Tibial artery (tissue), 4 donors: ENCODE data around the gene UNC13B.

Experiments used
- DNase-seq, 2 donors: peaks; one replicate each; pipeline ENCODE4 v3.0.0-alpha.2; 2019
- H3K27ac ChIP-seq, 2 donors: fragments of 200-600 bp; sonication (generic) in 1 of 2; 1 replicate in 1 of 2; 2 replicates in 1 of 2; pipeline ENCODE4 v1.5.1; 2018 to 2019; ENCODE audit warnings: mild to moderate bottlenecking in 1 of 2
- H3K27me3 ChIP-seq, 2 donors: fragments of 200-600 bp; sonication (generic) in 1 of 2; one replicate each; pipeline versions ENCODE4 v1.5.1 to v1.6.0; 2016 to 2019
- H3K36me3 ChIP-seq, 3 donors: fragments of 200-600 bp; sonication (generic) in 2 of 3; one replicate each; pipeline ENCODE4 v1.5.1; 2016 to 2019; ENCODE audit warnings: mild to moderate bottlenecking in 2 of 3
- H3K4me1 ChIP-seq, 4 donors: fragments of 200-600 bp; sonication (generic) in 2 of 4; 1 replicate in 3 of 4; 2 replicates in 1 of 4; pipeline ENCODE4 v1.5.1; 2016 to 2019
- H3K4me3 ChIP-seq, 2 donors: fragments of 200-600 bp; sonication (generic) in 1 of 2; 1 replicate in 1 of 2; 2 replicates in 1 of 2; pipeline ENCODE4 v1.5.1; 2018 to 2019; ENCODE audit warnings: mild to moderate bottlenecking in 2 of 2
- H3K9me3 ChIP-seq, 3 donors: fragments of 200-600 bp; sonication (generic) in 1 of 3; one replicate each; pipeline ENCODE4 v1.5.1; 2016 to 2019
- intact Hi-C: fragments of 100-400 bp; cut with DNase I; formaldehyde crosslinking; loops from one replicate; pipeline ENCODE4 v1.15.0; 2023; ENCODE audit warnings: low total_unique reads
- TF ChIP-seq, protein P1 (sequence below), 2 experiments: fragments of 200-600 bp in 1 of 2; fragments of 450-650 bp in 1 of 2; IDR thresholded peaks; one replicate each; pipeline ENCODE4 v1.5.1; 2017 to 2019; ENCODE audit warnings: antibody characterized with exemption in 2 of 2, mild to moderate bottlenecking in 1 of 2, moderate library complexity in 1 of 2

The UNC13B gene

DNA sequence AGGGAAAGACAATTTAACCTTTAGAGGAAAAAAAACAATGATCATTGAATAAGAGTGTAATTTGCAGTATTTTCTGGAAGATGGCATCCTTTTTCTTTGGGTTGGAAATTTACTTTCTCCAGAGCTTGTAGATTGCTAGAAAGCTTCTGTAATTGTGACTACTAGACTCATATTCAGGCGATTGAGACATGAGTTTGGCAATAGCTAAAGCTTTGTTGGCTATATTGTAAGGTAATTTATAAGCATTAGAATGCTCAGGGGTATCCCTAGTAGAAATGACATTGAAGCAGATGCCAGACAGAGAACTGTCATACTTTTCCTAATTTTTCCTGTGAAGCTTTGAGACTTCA lies 115.3 kb downstream of the UNC13B start:
- Histone ChIP-seq H3K9me3 (no peaks in the 10 kb centered on the region), H3K4me1 (peaks cover 0 to 25% (median 13%) of the 10 kb centered on the region in 4 donors), H3K36me3 (no peaks in the 10 kb centered on the region), H3K27ac (peak overlapping the region; percentile 56 to 57), H3K27me3 (no peaks in the 10 kb centered on the region), H3K4me3 (peak overlapping the region in 1 of 2 donors; percentile 13)
- intact Hi-C loops: no loop called here
- DNase-seq: no peak
- TF ChIP-seq, protein P1, sequence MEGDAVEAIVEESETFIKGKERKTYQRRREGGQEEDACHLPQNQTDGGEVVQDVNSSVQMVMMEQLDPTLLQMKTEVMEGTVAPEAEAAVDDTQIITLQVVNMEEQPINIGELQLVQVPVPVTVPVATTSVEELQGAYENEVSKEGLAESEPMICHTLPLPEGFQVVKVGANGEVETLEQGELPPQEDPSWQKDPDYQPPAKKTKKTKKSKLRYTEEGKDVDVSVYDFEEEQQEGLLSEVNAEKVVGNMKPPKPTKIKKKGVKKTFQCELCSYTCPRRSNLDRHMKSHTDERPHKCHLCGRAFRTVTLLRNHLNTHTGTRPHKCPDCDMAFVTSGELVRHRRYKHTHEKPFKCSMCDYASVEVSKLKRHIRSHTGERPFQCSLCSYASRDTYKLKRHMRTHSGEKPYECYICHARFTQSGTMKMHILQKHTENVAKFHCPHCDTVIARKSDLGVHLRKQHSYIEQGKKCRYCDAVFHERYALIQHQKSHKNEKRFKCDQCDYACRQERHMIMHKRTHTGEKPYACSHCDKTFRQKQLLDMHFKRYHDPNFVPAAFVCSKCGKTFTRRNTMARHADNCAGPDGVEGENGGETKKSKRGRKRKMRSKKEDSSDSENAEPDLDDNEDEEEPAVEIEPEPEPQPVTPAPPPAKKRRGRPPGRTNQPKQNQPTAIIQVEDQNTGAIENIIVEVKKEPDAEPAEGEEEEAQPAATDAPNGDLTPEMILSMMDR (IDR thresholded peaks at IDR 0.05): no peak

GRCh38 chr9:35277628-35278359 lies 116.0 kb downstream of the UNC13B start:
- H3K4me3 ChIP-seq: peak overlapping the region in 1 of 2 donors; percentile 2
- peaks cover 0 to 25% (median 13%) of the 10 kb centered on the region in 4 donors for H3K4me1 ChIP-seq
- H3K9me3 ChIP-seq: no peaks in the 10 kb centered on the region
- TF ChIP-seq, protein P1 (IDR thresholded peaks at IDR 0.05): no peak
- no peaks in the 10 kb centered on the region for H3K36me3 ChIP-seq
- DNase-seq: peak in 1 of 2 donors; percentile 24
- intact Hi-C loops: no loop called here
- H3K27me3 ChIP-seq: no peaks in the 10 kb centered on the region
- peak overlapping the region; percentile 56 to 57 for H3K27ac ChIP-seq

GRCh38 chr9:35279946-35280345 lies 118.1 kb downstream of the UNC13B start:
- DNase-seq: no peak
- intact Hi-C loops: no loop called here
- Histone ChIP-seq H3K4me1 (peaks cover 0 to 25% (median 13%) of the 10 kb centered on the region in 4 donors), H3K27me3 (no peaks in the 10 kb centered on the region), H3K27ac (no peak overlapping the region), H3K4me3 (no peak overlapping the region), H3K36me3 (no peaks in the 10 kb centered on the region), H3K9me3 (no peaks in the 10 kb centered on the region)
- TF ChIP-seq, protein P1 (IDR thresholded peaks at IDR 0.05): no peak

- TF ChIP-seq, protein P1 (IDR thresholded peaks at IDR 0.05): no peak
- intact Hi-C loops: no loop called here
- no peak for DNase-seq
Measured at GRCh38 chr9:35280399-35280798, 118.6 kb downstream of the UNC13B start.

GRCh38 chr9:35285731-35286130 lies 123.9 kb downstream of the UNC13B start:
- DNase-seq: no peak
- Histone ChIP-seq H3K4me1 (no peaks in the 10 kb centered on the region), H3K9me3 (no peaks in the 10 kb centered on the region), H3K27ac (no peak overlapping the region), H3K4me3 (no peak overlapping the region), H3K36me3 (no peaks in the 10 kb centered on the region), H3K27me3 (no peaks in the 10 kb centered on the region)
- TF ChIP-seq, protein P1 (IDR thresholded peaks at IDR 0.05): no peak
- intact Hi-C loops: no loop called here

More at GRCh38 chr9:35280399-35280798, 118.6 kb downstream of the UNC13B start:
- Histone ChIP-seq H3K27ac (no peak overlapping the region), H3K4me1 (peaks cover 0 to 25% (median 13%) of the 10 kb centered on the region in 4 donors), H3K27me3 (no peaks in the 10 kb centered on the region), H3K4me3 (no peak overlapping the region), H3K9me3 (no peaks in the 10 kb centered on the region), H3K36me3 (no peaks in the 10 kb centered on the region)
